ENCODE data around the gene GRID1.

GRCh38 chr10:86020134-86020533, 346.5 kb downstream of the GRID1 start:
- no peak for TF ChIP-seq EZH2 (IDR thresholded peaks at IDR 0.05)
- TF ChIP-seq POLR2AphosphoS5 (IDR thresholded peaks at IDR 0.05; ENCODE audit: borderline replicate concordance, low read depth, low read length), result no peak
